Body of pancreas (tissue), 4 donors: ENCODE data around the gene DDX6.

Source experiments
- CTCF ChIP-seq, 7 experiments: fragments of 450-650 bp in 4 of 7; fragments of 200-600 bp in 3 of 7; sonication (generic) in 3 of 7; IDR thresholded peaks; one replicate each; pipeline ENCODE4 v1.5.1; 2016 to 2019; ENCODE audit warnings: antibody characterized with exemption in 7 of 7
- POLR2A ChIP-seq, 3 donors: fragments of 450-650 bp; IDR thresholded peaks; one replicate each; pipeline ENCODE4 v1.6.1; 2016; ENCODE audit warnings: antibody characterized with exemption in 3 of 3, mild to moderate bottlenecking in 2 of 3

- TF ChIP-seq CTCF (IDR thresholded peaks at IDR 0.05) (no peak), POLR2A (IDR thresholded peaks at IDR 0.05) (no peak)
These were observed 46.9 kb upstream of the DDX6 start for GRCh38 chr11:118837868-118838267.
